Activated CD8-positive, alpha-beta T cell treated with anti-CD3 and anti-CD28 coated beads, Interleukin-2, amount 10 ng/mL, durations not matched to agents 7 days and 5 days (primary cell): ENCODE measurements around the gene PGLYRP2. TPM values are rescaled to one million over a fixed set of nuclear protein-coding genes. Genes with fewer than 3 reads are reported as not detected.
"Not testable (repeated sequence)": the region's sequence is repeated elsewhere in the genome, so short reads cannot be mapped to it uniquely, and the experiment has no call there.

Experiments used
- ATAC-seq: fragments of 150-1000 bp; cut with Tn5 transposase; one replicate; pipeline ENCODE4 v1.10.0; 2021; ENCODE audit warnings: moderate library complexity
- CTCF ChIA-PET: fragments of 350-600 bp; sonication (Branson Sonifier 250); formaldehyde crosslinking; loops from one replicate; lab custom pipeline; 2021; ENCODE audit warnings: antibody characterized with exemption; lab: Charles Lee
- POLR2A ChIA-PET: fragments of 350-600 bp; sonication (Branson Sonifier 250); formaldehyde crosslinking; loops from one replicate; lab custom pipeline; 2021; ENCODE audit warnings: antibody characterized with exemption; lab: Charles Lee
- DNase-seq: peaks from one replicate; pipeline ENCODE4 v3.0.0-alpha.2; 2020
- H3K27ac Mint-ChIP-seq: one replicate; pipeline ENCODE4 v1.8.0; 2021; ENCODE audit warnings: mild to moderate bottlenecking, mixed read lengths
- H3K27me3 Mint-ChIP-seq: one replicate; pipeline ENCODE4 v1.8.0; 2021; ENCODE audit warnings: low read depth, mixed read lengths
- H3K36me3 Mint-ChIP-seq: one replicate; pipeline ENCODE4 v1.8.0; 2021; ENCODE audit warnings: low read depth, mixed read lengths
- H3K4me1 Mint-ChIP-seq: one replicate; pipeline ENCODE4 v1.8.0; 2021; ENCODE audit warnings: low read depth, mixed read lengths
- H3K4me3 Mint-ChIP-seq: one replicate; pipeline ENCODE4 v1.8.0; 2021; ENCODE audit warnings: mild to moderate bottlenecking, mixed read lengths
- H3K9me3 Mint-ChIP-seq: one replicate; pipeline ENCODE4 v1.8.0; 2022; ENCODE audit warnings: mixed read lengths; ENCODE audit not compliant: insufficient read depth
- total RNA-seq, 2 experiments: library from RNA; stranded (reverse); gene quantifications; one replicate each; pipeline ENCODE4 v1.2.3, GENCODE V29; 2021

The PGLYRP2 gene
- total RNA-seq, 2 experiments from 2014 or later: not detected

GRCh38 chr19:15508035-15508710, 28.9 kb upstream of the PGLYRP2 start, which contains the start of gene CYP4F22:
Gene CYP4F22 (plus strand): TSS chr19:15508525. CDS start chr19:15525337, 16,812 bp downstream.
- Mint-ChIP-seq H3K27ac (peak within 1 kb of the TSS; percentile 61), H3K4me3 (peak within 1 kb of the TSS; percentile 82), H3K4me1 (peaks cover 36% of the 10 kb centered on the region), H3K27me3 (peaks cover 29% of the 10 kb centered on the region), H3K9me3 (no peaks in the 10 kb centered on the region), H3K36me3 (peaks cover 3% of the 10 kb centered on the region)
- POLR2A ChIA-PET: no interaction called here
- CTCF ChIA-PET: no interaction called here
- ATAC-seq (peak; percentile 75), DNase-seq (peak; percentile 31)

GRCh38 chr19:15507068-15508034, 28.1 kb upstream of the PGLYRP2 start:
- peaks cover 3% of the 10 kb centered on the region for H3K36me3 Mint-ChIP-seq
- H3K27me3 Mint-ChIP-seq: peaks cover 29% of the 10 kb centered on the region
- H3K4me1 Mint-ChIP-seq: peaks cover 36% of the 10 kb centered on the region
- no peaks in the 10 kb centered on the region for H3K9me3 Mint-ChIP-seq
- H3K4me3 Mint-ChIP-seq: peak overlapping the region; percentile 82
- POLR2A ChIA-PET: no interaction called here
- no peak for DNase-seq
- no peak overlapping the region for H3K27ac Mint-ChIP-seq
- no peak for ATAC-seq
- CTCF ChIA-PET: interaction anchor here (1.1 to 1.5 kb wide), 3 partner anchors 44 to 88 kb away, joined by 3 to 6 read pairs (median 4); partner anchors contain the start of gene AKAP8L

GRCh38 chr19:15506074-15506571, 26.8 kb upstream of the PGLYRP2 start:
- no peak for DNase-seq
- Mint-ChIP-seq H3K27me3 (peaks cover 31% of the 10 kb centered on the region), H3K4me1 (peaks cover 36% of the 10 kb centered on the region), H3K27ac (no peak overlapping the region), H3K4me3 (no peak overlapping the region), H3K36me3 (peaks cover 3% of the 10 kb centered on the region), H3K9me3 (no peaks in the 10 kb centered on the region)
- ChIA-PET POLR2A (no interaction called here), CTCF (interaction anchor here (1.5 kb wide), 1 partner anchor 49 kb away, joined by 6 read pairs; no protein-coding TSS in a partner anchor)
- no peak for ATAC-seq

GRCh38 chr19:15502264-15502663, 23.0 kb upstream of the PGLYRP2 start:
- Mint-ChIP-seq H3K27ac (no peak overlapping the region), H3K9me3 (no peaks in the 10 kb centered on the region), H3K27me3 (peaks cover 21% of the 10 kb centered on the region), H3K4me1 (peaks cover 10% of the 10 kb centered on the region), H3K4me3 (no peak overlapping the region), H3K36me3 (no peaks in the 10 kb centered on the region)
- DNase-seq (no peak), ATAC-seq (no peak)
- POLR2A ChIA-PET: no interaction called here
- CTCF ChIA-PET: no interaction called here

- POLR2A ChIA-PET: no interaction called here
- no peak overlapping the region for H3K4me3 Mint-ChIP-seq
- no peaks in the 10 kb centered on the region for H3K9me3 Mint-ChIP-seq
- CTCF ChIA-PET: no interaction called here
- H3K36me3 Mint-ChIP-seq: no peaks in the 10 kb centered on the region
- DNase-seq (no peak), ATAC-seq (no peak)
- H3K4me1 Mint-ChIP-seq: peaks cover 9% of the 10 kb centered on the region
- H3K27ac Mint-ChIP-seq: no peak overlapping the region
- H3K27me3 Mint-ChIP-seq: peaks cover 18% of the 10 kb centered on the region
Measured at GRCh38 chr19:15501596-15501995, 22.3 kb upstream of the PGLYRP2 start.

- ChIA-PET POLR2A (no interaction called here), CTCF (no interaction called here)
- ATAC-seq (no peak), DNase-seq (no peak)
- Mint-ChIP-seq H3K9me3 (no peaks in the 10 kb centered on the region), H3K4me3 (no peak overlapping the region), H3K27me3 (peaks cover 10% of the 10 kb centered on the region), H3K36me3 (no peaks in the 10 kb centered on the region), H3K4me1 (no peaks in the 10 kb centered on the region), H3K27ac (no peak overlapping the region)
Measured at GRCh38 chr19:15498910-15499309, 19.6 kb upstream of the PGLYRP2 start.

GRCh38 chr19:15498156-15498858, 19.0 kb upstream of the PGLYRP2 start:
- POLR2A ChIA-PET: no interaction called here

GRCh38 chr19:15495151-15495550, 15.8 kb upstream of the PGLYRP2 start:
- Mint-ChIP-seq H3K27me3 (peaks cover 6% of the 10 kb centered on the region), H3K4me1 (no peaks in the 10 kb centered on the region), H3K9me3 (no peaks in the 10 kb centered on the region), H3K27ac (no peak overlapping the region), H3K36me3 (no peaks in the 10 kb centered on the region), H3K4me3 (no peak overlapping the region)
- DNase-seq: no peak
- POLR2A ChIA-PET: no interaction called here
- ATAC-seq: no peak
- CTCF ChIA-PET: no interaction called here

More at GRCh38 chr19:15498156-15498858, 19.0 kb upstream of the PGLYRP2 start:
- CTCF ChIA-PET: no interaction called here
- H3K27ac Mint-ChIP-seq: no peak overlapping the region
- H3K36me3 Mint-ChIP-seq: no peaks in the 10 kb centered on the region
- DNase-seq (no peak), ATAC-seq (no peak)
- no peaks in the 10 kb centered on the region for H3K4me1 Mint-ChIP-seq
- H3K4me3 Mint-ChIP-seq: no peak overlapping the region
- H3K9me3 Mint-ChIP-seq: no peaks in the 10 kb centered on the region
- H3K27me3 Mint-ChIP-seq: peaks cover 11% of the 10 kb centered on the region

- Mint-ChIP-seq H3K4me3 (no peak overlapping the region), H3K27ac (no peak overlapping the region), H3K36me3 (no peaks in the 10 kb centered on the region), H3K9me3 (no peaks in the 10 kb centered on the region), H3K4me1 (peaks cover 3% of the 10 kb centered on the region), H3K27me3 (peaks cover 6% of the 10 kb centered on the region)
- DNase-seq (no peak), ATAC-seq (no peak)
- ChIA-PET POLR2A (interaction anchor here (1.1 kb wide), 1 partner anchor 21 kb away, joined by 4 read pairs; no protein-coding TSS in a partner anchor), CTCF (no interaction called here)
Measured at GRCh38 chr19:15488489-15489226, 9.4 kb upstream of the PGLYRP2 start.

- POLR2A ChIA-PET: no interaction called here
Measured at GRCh38 chr19:15487038-15487437, 7.7 kb upstream of the PGLYRP2 start.

GRCh38 chr19:15485768-15486167, 6.5 kb upstream of the PGLYRP2 start:
- H3K4me3 Mint-ChIP-seq, H3K9me3 Mint-ChIP-seq, H3K27me3 Mint-ChIP-seq, POLR2A ChIA-PET, DNase-seq, H3K36me3 Mint-ChIP-seq, ATAC-seq, H3K27ac Mint-ChIP-seq, CTCF ChIA-PET: not testable (repeated sequence)
- H3K4me1 Mint-ChIP-seq: peaks cover 14% of the 10 kb centered on the region

More at GRCh38 chr19:15487038-15487437, 7.7 kb upstream of the PGLYRP2 start:
- no peaks in the 10 kb centered on the region for H3K27me3 Mint-ChIP-seq
- CTCF ChIA-PET: no interaction called here
- H3K9me3 Mint-ChIP-seq: no peaks in the 10 kb centered on the region
- H3K36me3 Mint-ChIP-seq: no peaks in the 10 kb centered on the region
- no peak overlapping the region for H3K27ac Mint-ChIP-seq
- no peak for ATAC-seq
- no peak overlapping the region for H3K4me3 Mint-ChIP-seq
- DNase-seq: no peak
- peaks cover 13% of the 10 kb centered on the region for H3K4me1 Mint-ChIP-seq
